GM23338 (cell line): ENCODE data around the gene ZNF536.

ENCODE experiments used
- CREB1 ChIP-seq: fragments of 250-450 bp; sonication (Bioruptor Pico); IDR thresholded peaks from 2 replicates; pipeline ENCODE4 v1.5.0; 2020; ENCODE audit warnings: low read depth, mild to moderate bottlenecking, moderate library complexity
- CTCF ChIP-seq, 2 experiments: fragments of 200-600 bp in 1 of 2; sonication (generic) in 1 of 2; conservative IDR thresholded peaks; 2 replicates each; pipeline versions ENCODE4 v1.5.1 to v1.6.1; 2016 to 2017; ENCODE audit warnings: antibody characterized with exemption in 2 of 2, low read depth in 2 of 2, mild to moderate bottlenecking in 2 of 2, moderate library complexity in 1 of 2
- EZH2 ChIP-seq: fragments of 200-600 bp; sonication (generic); IDR thresholded peaks from one replicate; pipeline ENCODE4 v1.8.0; 2017; ENCODE audit warnings: antibody characterized with exemption, mild to moderate bottlenecking, low read depth; ENCODE audit not compliant: unreplicated experiment
- EZH2phosphoT487 ChIP-seq: fragments of 200-600 bp; sonication (generic); IDR thresholded peaks from one replicate; pipeline ENCODE4 v1.8.1; 2018; ENCODE audit warnings: antibody characterized with exemption; ENCODE audit not compliant: unreplicated experiment
- JUNB ChIP-seq: IDR thresholded peaks from one replicate; pipeline ENCODE4 v1.6.1; 2016; ENCODE audit warnings: antibody characterized with exemption; ENCODE audit not compliant: unreplicated experiment
- NANOG ChIP-seq: IDR thresholded peaks from 2 replicates; pipeline ENCODE4 v1.6.1; 2016; ENCODE audit warnings: antibody characterized with exemption, borderline replicate concordance
- POLR2AphosphoS5 ChIP-seq: IDR thresholded peaks from 2 replicates; pipeline ENCODE4 v1.6.1; 2016; ENCODE audit warnings: antibody characterized with exemption, low read depth
- REST ChIP-seq: IDR thresholded peaks from one replicate; pipeline ENCODE4 v1.6.1; 2018; ENCODE audit warnings: antibody characterized with exemption; ENCODE audit not compliant: unreplicated experiment
- ZNF114 ChIP-seq: fragments of 250-450 bp; sonication (Bioruptor Pico); IDR thresholded peaks from 2 replicates; pipeline ENCODE4 v1.5.0; 2020; ENCODE audit warnings: mild to moderate bottlenecking, moderate library complexity
- ZNF331 ChIP-seq: fragments of 250-450 bp; sonication (Bioruptor Pico); IDR thresholded peaks from 2 replicates; pipeline ENCODE4 v1.5.0; 2020; ENCODE audit warnings: low read depth, mild to moderate bottlenecking, moderate library complexity
- TF ChIP-seq, protein P1 (sequence below): IDR thresholded peaks from 2 replicates; pipeline ENCODE4 v1.6.1; 2016; ENCODE audit warnings: antibody characterized with exemption

DNA sequence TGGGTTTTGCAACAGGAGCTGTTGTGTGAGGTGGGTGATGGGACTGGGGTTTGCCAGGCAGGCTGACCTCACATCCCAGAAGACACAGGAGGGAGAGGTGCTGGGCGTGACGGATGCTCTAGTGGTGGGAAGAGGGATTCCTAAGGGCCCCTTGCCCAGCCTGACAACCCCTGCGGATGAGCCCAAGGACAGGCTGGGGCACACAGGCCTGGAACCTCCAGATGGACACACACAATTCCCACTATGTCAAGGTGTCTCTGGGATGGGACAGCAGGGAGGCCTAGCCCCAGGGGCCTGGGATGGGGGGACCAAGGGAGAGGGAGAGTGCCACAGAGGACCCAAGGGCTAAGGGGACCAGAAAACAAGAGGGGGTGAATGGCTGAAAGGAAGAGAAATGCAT, 191.5 kb downstream of the ZNF536 start:
- no peak for TF ChIP-seq CTCF (conservative IDR thresholded peaks at IDR 0.05; ENCODE audit: low read depth in 2 of 2)
- TF ChIP-seq EZH2, result no peak
- TF ChIP-seq EZH2phosphoT487, result no peak
- no peak for TF ChIP-seq POLR2AphosphoS5
- no peak for TF ChIP-seq JUNB
- no peak for TF ChIP-seq CREB1
- TF ChIP-seq REST, result no peak
- TF ChIP-seq, protein P1, sequence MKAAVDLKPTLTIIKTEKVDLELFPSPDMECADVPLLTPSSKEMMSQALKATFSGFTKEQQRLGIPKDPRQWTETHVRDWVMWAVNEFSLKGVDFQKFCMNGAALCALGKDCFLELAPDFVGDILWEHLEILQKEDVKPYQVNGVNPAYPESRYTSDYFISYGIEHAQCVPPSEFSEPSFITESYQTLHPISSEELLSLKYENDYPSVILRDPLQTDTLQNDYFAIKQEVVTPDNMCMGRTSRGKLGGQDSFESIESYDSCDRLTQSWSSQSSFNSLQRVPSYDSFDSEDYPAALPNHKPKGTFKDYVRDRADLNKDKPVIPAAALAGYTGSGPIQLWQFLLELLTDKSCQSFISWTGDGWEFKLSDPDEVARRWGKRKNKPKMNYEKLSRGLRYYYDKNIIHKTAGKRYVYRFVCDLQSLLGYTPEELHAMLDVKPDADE, result no peak
- no peak for TF ChIP-seq ZNF331 (CRISPR knock-in tag)
- no peak for TF ChIP-seq NANOG
- TF ChIP-seq ZNF114 (CRISPR knock-in tag), result no peak
